ENCODE measurements around the gene MOSPD3. TPM values are rescaled to one million over a fixed set of nuclear protein-coding genes. Genes with fewer than 3 reads are reported as not detected.

Gene MOSPD3
- total and polyA plus RNA-seq, 9 donors = 9.2 to 27.7 (median 24.4) TPM

DNA sequence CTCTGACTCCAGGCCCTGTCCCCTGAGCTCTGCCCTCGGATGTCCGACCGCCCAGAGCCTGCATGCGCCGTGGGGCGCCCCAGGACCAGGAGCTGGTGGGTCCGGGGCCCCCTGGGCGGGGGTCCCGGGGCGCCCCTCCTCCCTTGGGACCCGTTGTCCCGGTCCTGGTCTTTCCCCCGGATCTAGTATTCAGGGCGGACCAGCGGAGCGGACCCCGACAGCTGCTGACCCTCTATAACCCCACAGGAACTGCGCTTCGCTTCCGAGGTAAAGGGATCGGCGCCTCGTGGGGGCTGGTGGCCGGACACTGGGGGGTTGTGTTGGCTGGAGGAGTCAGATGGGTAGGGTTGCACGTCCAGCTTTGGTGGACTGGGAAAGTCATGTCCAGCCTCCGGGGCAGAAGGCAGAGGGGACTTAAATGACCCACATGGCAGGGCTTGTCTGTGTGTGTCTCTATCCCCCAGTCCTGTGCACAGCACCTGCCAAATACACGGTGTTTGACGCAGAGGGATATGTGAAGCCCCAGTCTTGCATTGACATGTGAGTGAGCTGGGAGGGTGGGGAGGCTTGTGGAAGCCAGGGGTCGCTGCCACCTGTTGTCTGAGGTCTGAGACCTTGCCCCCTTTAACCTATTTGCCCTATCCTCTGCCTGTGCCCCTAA lies 520 bp downstream of the MOSPD3 start:
- peak overlapping the region; percentile 48 for H3K4me3 ChIP-seq
- no peaks in the 10 kb centered on the region for H3K36me3 ChIP-seq
- no peaks in the 10 kb centered on the region for H3K27me3 ChIP-seq
- peaks cover 6% of the 10 kb centered on the region for H3K4me1 ChIP-seq (ENCODE audit: insufficient read depth)
- no peak for DNase-seq
- peak overlapping the region; percentile 18 to 87 for H3K27ac ChIP-seq
- WGBS, 3 donors = 1 to 4% (median 3%) methylated on average over 8 to 29 of the region's 29 CpGs
- H3K9me3 ChIP-seq = no peaks in the 10 kb centered on the region
- intact Hi-C loops (cut with DNase I) = loop anchor here in 1 of 4 donors (2.0 kb wide), 2 partner anchors 26 to 64 kb away; partner anchors contain the start of genes FBXO24 and LRCH4
- TF ChIP-seq POLR2A (IDR thresholded peaks at IDR 0.05) = no peak
- TF ChIP-seq EP300 (IDR thresholded peaks at IDR 0.05) = no peak
- TF ChIP-seq, protein P1, sequence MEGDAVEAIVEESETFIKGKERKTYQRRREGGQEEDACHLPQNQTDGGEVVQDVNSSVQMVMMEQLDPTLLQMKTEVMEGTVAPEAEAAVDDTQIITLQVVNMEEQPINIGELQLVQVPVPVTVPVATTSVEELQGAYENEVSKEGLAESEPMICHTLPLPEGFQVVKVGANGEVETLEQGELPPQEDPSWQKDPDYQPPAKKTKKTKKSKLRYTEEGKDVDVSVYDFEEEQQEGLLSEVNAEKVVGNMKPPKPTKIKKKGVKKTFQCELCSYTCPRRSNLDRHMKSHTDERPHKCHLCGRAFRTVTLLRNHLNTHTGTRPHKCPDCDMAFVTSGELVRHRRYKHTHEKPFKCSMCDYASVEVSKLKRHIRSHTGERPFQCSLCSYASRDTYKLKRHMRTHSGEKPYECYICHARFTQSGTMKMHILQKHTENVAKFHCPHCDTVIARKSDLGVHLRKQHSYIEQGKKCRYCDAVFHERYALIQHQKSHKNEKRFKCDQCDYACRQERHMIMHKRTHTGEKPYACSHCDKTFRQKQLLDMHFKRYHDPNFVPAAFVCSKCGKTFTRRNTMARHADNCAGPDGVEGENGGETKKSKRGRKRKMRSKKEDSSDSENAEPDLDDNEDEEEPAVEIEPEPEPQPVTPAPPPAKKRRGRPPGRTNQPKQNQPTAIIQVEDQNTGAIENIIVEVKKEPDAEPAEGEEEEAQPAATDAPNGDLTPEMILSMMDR (IDR thresholded peaks at IDR 0.05) = peak in 1 of 3 donors; percentile 5

DNA sequence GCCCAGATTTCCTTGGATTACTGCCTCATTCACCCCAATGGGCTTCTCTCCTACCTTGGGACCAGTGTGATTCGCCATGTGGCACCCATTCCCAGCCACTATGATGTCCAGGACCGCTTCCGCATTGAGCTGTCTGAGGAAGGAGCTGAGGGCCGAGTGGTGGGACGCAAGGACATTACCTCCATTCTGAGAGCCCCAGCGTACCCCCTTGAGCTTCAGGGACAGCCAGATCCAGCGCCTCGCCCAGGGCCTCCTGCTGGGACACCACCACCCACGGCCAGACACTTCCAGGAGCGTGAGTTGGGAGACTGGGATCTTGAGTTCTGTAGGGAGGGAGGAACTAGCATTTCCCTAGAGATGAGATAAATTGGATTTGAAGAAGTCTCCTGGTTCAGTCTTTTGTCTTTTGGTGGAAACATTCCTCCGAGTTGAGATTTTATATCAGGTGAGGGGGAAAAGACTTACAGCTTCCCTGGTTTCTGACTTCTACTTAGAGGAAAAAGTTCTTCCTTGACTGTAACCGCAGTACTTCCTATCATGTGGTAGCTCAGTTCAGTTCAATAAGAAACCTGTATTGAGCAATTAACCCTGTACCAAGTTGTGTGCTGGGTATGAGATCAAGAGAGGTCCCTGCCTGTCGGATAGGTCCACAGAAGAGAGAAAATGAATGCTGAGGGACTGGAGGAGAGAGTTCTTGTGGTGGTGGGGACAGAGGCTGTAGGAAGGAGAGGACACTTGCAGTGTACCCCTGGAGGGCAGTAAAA lies 1.3 kb downstream of the MOSPD3 start:
- Histone ChIP-seq H3K27ac (peak overlapping the region; percentile 18 to 87), H3K4me3 (no peak overlapping the region)
- intact Hi-C loops (cut with DNase I) = loop anchor here in 1 of 4 donors (2.0 kb wide), 2 partner anchors 27 to 63 kb away; partner anchors contain the start of genes FBXO24 and LRCH4

DNA sequence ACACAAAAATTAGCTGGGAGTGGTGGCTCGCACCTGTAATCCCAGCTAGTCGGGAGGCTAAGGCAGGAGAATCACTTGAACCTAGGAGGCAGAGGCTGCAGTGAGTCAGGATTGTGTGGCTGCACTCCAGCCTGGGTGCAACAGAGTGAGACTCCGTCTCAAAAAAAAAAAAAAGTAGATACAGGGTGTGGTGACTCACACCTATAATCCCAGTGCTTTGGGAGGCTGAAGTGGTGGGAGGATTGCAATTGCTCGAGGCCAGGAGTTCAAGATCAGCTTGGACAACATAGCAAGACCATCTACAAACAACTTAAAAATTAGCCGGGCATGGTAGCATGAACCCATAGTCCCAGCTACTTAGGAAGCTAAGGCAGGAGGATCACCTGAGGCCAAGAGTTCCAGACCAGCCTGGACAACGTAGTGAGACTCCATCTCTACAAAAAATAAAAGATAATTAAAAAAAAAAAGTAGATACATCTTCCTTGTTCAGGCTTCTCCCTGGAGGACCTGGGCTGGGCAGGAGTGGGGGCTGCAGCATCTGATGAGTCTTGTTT lies 2.0 kb downstream of the MOSPD3 start:
- no peak overlapping the region for H3K27ac ChIP-seq
- no peak overlapping the region for H3K4me3 ChIP-seq
- TF ChIP-seq, protein P1 (IDR thresholded peaks at IDR 0.05) = no peak
- TF ChIP-seq POLR2A (IDR thresholded peaks at IDR 0.05) (no peak), EP300 (IDR thresholded peaks at IDR 0.05) (no peak)
- WGBS, 3 donors = 77 to 92% (median 86%) methylated on average over 6 of the region's 6 CpGs
- H3K27me3 ChIP-seq = no peaks in the 10 kb centered on the region
- no peaks in the 10 kb centered on the region for H3K36me3 ChIP-seq
- no peaks in the 10 kb centered on the region for H3K9me3 ChIP-seq
- intact Hi-C loops (cut with DNase I) = no loop called here
- DNase-seq = no peak
- H3K4me1 ChIP-seq (ENCODE audit: insufficient read depth) = peaks cover 6% of the 10 kb centered on the region

More for the DNA sequence above, 1.3 kb downstream of the MOSPD3 start:
- DNase-seq = peak in 1 of 5 donors; percentile 49
- H3K9me3 ChIP-seq = no peaks in the 10 kb centered on the region
- H3K36me3 ChIP-seq = no peaks in the 10 kb centered on the region
- H3K27me3 ChIP-seq = no peaks in the 10 kb centered on the region
- TF ChIP-seq, protein P1 (IDR thresholded peaks at IDR 0.05) = no peak
- TF ChIP-seq POLR2A (IDR thresholded peaks at IDR 0.05) = no peak
- TF ChIP-seq EP300 (IDR thresholded peaks at IDR 0.05) = no peak
- 84 to 91% (median 90%) methylated on average over 13 of the region's 13 CpGs for WGBS, 3 donors
- peaks cover 6% of the 10 kb centered on the region for H3K4me1 ChIP-seq (ENCODE audit: insufficient read depth)

DNA sequence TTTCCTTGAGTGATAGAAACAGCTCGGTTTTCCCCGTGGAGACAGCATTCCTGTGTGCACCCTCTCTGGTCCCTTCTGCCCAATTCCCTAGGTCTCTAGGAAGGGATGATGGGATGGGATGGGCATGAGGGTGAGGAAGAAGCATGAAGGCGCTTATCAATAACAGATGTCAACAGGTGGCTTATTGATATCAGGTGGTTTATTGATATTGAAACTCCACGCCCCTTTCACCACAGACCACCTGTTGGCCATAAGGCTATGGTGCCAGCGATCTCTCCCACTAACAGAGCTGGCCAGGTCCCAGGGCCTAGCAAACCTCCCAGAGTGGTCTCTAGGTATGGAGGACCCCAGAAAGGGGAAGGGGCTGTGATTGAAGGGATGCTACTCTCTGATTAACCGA lies 7.9 kb downstream of the MOSPD3 start:
- Histone ChIP-seq H3K27me3 (no peaks in the 10 kb centered on the region), H3K4me3 (no peak overlapping the region), H3K36me3 (no peaks in the 10 kb centered on the region), H3K27ac (no peak overlapping the region), H3K4me1 (ENCODE audit: insufficient read depth) (no peaks in the 10 kb centered on the region), H3K9me3 (no peaks in the 10 kb centered on the region)
- WGBS, 3 donors = 88 to 95% (median 94%) methylated on average over 6 of the region's 6 CpGs
- intact Hi-C loops (cut with DNase I) = no loop called here
- no peak for DNase-seq
- TF ChIP-seq POLR2A (IDR thresholded peaks at IDR 0.05) (no peak), EP300 (IDR thresholded peaks at IDR 0.05) (no peak)
- TF ChIP-seq, protein P1 (IDR thresholded peaks at IDR 0.05) = no peak
